NCI-H69 (cell line): ENCODE measurements around the gene COL16A1.
A peak's percentile ranks its signal among the peaks of the same experiment; 100 is the strongest.

Experiments
- DNase-seq: peaks from one replicate; lab custom pipeline; 2025; lab: John Stamatoyannopoulos, UW

Gene COL16A1

DNA sequence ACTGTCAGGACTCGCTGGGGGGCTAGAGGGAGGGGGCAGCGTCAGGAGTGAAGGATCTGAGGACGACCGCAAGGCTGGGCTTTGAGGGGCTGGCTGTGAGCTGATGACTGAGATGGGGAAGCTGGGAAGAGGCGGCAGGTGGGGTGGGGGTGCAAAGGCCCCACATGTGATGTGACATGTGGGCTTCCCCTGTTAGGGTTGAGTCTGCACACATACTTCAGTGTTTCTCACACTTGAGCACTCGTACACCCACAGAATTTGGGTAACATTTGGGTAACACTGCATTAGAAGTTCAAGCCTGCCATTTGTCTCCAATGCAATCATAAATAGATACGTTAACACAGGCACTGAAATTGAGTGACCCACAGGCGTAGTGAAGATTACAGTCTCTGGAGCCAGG is 16.2 kb downstream of the COL16A1 start:
- DNase-seq = no peak

DNA sequence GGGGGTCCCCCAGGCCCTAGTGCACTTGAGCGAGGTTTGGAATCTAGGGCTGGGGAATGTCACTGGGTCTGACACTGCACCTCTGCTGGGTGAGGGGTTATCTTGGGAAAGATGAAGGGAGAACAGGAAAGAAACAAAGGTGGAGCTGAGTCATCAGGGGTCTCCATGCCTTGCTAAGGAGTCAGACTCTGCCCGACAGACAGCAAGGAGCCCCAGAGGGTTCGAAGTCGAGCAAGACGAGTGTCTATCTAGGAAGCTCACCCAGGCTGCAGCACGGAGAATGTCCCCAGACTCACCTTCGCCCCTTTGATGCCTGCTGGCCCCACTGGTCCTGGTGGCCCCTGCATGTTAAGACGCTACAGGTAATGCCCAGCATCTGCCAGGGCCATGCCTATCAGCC is 18.0 kb downstream of the COL16A1 start:
- no peak for DNase-seq

DNA sequence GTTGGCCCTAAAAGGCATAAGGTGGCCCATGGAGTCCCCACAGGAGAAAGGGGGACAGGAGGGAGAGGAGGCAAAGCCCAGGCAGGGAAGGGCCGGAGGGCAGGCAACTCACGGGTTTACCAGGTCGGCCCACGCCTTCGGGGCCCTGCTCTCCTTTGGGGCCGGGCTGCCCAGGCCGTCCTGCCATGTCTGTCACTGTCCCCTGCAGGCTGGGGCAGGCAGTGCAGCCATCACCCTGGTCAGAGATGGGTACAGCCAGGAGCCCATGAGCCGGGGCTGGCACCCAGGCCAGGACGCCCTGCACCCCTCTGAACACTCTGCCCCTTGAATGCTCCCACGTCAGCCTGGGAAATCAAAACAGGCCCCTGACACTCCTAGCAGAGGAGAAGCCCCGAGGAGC is 19.8 kb downstream of the COL16A1 start:
- DNase-seq = no peak

DNA sequence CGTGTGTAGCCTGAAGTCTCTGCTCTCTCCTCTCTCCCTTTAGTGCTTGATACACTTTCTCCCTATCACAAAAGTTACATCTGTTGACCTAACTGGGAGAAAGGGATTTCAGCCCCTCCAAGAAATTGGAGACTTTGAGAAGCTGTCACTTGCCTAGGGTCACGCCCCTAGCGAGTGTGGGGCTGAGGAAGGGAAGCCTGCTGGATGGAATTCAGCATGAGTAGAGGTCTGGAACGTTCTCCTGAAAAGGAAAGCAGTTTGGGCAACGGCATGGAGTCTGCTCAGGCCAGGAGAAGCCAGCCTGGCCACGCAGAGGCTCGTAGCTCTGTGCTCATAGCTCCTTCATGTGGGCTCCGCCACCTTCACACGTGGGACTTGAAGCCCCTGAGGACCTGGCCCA is 22.4 kb downstream of the COL16A1 start:
- no peak for DNase-seq

DNA sequence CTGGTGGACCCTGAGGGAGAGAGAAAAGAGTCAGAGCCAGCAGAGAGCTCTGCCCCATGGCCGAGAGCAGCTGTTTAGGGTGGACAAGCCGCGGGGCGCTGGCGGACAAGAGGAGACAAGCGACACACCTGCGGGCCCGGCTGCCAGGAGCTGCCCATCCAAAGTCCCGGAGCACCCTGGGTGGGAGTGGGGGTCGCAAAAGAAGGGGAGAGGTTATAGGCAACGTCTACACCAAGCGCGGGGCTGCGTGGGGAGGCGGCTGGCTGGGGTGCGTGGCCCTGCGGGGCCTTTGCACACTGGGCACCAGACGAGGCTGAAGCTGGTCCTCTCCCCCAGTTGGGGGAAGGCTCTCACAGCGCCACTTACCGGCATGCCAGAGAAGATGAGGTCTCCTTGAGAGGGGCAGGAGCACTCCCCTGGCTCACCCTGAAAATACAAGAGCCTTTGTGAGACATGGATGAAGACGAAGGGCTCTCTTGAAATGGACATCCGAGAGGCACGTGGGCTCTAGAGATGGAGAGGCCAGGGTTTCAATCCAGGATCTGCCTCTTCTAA is 24.1 kb downstream of the COL16A1 start:
- DNase-seq = no peak

DNA sequence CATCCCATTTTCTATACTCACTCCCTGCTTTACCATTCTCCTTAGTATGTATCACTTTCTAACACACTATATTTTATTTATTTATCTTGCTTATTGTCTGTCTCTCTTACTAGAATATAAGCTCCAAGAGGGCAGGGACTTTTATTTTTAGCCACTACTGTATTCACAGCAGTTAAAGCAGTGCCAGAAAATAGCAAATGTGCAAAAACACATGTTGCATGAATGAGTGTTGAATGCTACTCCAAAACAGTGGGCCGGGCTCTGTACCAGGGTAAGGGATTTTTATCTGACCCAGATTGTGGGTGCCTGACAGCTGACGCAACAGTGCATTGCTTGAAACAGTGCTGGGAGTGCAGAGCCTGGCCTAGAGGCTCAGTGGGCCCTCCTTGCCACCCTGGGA is 24.7 kb downstream of the COL16A1 start:
- DNase-seq = no peak

DNA sequence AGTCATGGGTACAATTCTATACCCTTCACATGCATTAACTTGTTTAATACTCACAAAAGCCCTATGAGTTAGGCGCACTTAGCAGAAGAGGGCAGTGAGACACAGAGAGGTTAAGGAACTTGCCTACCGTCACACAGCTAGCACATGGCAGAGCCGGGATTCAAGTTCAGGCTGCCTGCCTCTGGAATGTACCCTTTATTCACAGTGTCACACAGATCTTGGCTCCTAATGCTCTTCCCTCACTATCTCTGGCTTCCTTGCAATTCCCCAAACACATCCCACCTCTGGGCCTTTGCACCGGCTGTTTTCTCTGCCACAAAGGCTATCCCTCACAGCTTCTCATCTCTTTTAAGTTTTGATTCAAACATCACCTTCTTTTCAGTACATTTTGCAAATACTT is 25.1 kb downstream of the COL16A1 start:
- DNase-seq = no peak

DNA sequence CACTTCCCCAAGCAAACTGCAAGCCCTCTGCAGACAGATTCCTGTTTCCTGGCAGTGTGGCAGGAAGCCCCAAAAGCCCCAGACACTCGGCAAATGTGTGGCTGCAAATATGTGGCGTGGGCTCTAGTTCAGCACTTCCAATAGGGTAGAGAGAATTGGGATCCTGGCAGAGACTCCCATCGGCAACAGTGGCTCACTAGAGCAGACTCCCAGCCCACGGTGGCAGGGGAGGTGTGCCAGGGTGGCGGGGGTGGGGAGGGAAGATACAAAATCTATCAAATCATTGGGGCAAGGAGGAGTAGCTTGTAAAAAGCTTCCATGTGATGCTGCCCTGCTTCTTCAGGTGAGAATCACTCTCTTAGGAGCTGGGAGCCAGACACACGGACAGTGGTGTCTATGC is 25.9 kb downstream of the COL16A1 start:
- DNase-seq = no peak

DNA sequence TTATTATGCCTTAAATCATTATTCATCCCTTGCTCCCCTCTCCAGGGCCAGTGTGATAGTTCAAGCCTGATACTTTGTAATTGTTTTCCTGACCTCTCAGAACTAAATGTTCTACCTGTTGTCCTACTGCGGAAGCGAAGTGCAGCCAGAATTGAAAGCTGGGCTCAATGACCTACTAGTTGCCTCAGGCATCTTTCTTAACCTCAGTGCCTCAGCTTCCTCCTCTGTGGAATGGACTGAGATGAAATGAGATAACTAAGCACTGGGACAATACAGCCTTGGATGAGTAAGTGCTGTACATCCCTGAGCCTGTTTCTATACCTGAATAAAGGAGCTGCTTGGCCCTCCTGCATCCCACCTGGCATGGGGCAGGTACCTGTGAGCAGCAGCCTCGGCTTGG is 26.4 kb downstream of the COL16A1 start:
- no peak for DNase-seq

DNA sequence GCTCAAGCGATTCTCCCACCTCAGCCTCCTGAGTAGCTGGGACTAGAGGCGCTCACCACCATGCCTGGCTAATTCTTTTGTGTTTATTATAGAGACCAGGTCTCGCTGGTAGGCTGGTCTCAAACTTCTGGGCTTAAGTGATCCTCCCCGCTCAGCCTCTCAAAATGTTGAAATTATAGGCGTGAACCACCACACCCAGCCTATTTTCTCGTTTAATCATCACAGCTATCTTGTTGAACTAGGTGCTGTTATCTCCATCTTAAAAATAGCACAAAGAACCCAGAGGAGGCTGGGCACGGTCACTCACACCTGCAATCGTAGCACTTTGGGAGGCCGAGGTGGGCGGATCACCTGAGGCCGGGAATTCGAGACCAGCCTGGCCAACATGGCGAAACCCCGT is 28.1 kb downstream of the COL16A1 start:
- no peak for DNase-seq

DNA sequence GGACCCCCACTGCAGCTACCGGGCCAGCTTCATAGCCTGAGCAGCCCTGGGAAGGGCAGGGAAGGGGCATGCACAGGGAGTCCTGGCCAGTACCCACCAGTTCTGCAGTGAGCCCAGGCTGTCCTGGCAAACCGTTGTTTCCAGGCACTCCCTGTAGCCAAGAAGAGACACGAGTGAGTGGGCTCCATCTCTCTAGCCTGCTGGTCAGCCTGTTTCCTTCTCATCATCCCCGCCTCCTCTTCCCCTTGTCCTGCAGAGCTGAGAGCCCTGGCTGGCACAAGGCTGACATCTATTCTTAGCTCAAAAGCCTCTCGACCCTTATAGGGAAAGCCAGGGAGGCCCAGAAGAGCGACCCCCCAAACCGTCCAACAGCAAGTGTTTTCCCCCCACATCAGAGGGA is 28.7 kb downstream of the COL16A1 start:
- no peak for DNase-seq

DNA sequence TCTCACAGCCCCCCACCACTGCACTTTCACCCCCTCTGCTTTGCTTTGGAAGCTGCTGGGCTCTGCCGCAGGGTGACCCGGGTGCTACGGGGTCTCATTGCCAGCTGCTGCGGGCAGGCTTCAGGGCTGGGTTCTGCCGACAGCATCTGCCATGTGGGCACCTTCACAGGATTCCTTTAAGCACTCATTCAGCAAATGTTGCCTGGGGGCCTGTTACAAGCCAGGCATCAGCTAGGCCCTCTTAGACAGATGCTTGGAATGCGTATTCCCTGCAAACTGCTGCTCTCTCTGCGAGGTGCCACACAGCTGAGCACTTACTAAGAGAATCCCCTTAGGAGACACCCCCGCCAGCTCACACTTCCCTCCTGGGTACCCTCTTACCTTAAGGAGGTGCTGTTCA is 29.2 kb downstream of the COL16A1 start:
- DNase-seq = peak; percentile 80

DNA sequence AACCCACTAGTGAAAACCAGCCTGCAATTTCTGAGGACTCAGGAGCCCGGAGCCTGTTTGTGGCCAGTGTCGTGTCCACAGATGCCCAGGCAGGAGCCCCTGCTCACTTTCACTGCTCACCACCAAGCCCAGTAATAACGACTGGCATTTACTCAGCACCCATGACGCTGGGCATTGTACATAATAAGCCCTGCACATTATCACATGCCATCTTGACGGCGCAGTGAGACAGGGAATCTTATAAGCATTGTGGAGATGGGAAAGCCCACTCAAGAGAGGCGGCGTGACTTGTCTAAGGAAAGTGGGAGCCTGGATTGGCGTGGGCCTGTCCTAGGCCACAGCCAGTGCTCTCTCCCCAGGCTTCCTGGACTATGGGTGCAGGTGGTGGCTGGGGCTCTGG is 30.4 kb downstream of the COL16A1 start:
- DNase-seq = no peak

DNA sequence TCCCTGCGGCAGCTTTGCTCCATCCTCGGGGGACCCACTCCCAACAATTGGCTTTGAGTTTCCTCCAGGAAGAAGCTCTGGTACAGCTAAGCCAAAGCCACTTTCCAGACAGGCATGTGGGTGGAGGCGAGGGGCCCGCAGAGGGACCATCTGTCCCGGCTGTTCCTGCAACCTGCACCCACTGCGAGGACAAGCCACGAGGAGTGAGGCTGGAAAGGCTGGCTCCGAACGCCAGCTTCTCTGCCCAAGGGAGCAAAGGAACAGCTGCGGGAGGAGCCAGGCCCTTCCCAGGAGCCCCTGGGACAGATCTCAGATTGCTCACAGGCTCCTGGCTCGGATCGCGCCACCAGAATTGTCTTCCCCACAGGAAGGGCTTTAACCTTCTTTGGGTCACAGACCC is 30.8 kb downstream of the COL16A1 start:
- DNase-seq = no peak

DNA sequence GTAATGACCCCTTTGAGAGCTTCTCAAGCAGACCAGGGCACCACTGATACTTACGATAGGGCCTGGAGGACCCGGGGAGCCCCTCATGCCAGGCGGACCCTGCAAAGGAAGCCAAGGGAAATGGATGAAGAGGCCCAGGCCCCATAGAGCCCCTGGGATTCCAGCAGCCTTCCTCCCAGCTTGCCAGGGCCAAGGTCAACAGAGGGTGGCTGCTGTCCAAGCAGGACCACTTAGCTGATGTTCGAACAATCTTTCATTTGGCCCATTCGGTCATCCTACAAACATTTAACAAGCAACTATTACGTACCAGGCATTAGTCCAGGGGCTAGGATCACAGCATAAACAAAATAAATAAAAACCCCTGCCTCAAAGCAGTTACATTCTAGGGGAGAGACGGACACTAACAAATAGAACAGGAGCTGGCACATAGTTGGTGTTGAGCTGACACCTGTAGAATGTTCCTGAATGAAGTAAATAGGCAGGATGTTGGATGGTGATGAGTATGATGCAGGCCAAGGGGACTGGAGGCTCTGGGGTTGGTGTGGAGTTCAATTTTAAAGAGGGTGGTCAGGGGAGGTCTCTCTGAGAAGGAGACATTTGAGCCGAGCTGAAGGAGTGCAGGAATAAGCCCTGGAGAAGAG is 32.1 kb downstream of the COL16A1 start:
- DNase-seq = no peak

DNA sequence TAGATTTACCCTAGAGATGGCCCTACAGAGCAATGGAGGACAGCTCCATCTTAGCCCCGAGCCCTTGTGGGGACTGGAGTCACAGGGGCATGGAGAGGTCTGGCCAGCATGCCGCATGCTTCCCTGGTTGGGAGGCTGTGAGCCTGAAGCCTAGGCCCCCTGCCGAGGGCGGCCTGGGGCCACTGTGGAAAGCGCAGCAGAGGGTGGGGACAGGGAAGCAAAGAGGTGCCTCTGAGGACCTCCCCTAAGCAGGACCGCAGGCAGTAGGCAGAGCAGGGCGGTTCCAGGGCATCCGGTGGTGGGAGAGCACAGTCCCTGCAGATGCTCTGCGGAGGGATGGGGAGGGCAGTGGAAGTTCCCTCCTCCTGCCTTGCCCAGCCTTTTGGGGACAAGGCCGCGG is 32.7 kb downstream of the COL16A1 start:
- no peak for DNase-seq

DNA sequence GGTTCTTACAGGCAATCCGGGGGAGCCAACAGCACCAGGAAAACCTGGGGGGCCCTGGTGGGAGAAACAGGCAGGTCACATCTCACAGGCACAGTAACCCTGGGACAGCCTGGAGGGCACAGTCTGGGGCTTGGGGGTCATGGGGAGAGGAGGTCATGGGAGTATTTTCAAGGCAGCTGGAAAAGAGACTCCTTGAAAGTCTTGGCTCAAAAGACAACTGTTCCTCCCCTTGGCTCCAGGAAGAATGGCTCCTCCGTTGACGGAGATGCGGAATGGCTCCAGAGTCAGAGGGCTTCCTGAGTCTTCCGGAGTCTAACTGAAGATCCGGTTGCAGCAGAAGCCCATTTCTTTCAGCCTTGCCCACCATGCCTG is 33.2 kb downstream of the COL16A1 start:
- DNase-seq = peak; percentile 7

DNA sequence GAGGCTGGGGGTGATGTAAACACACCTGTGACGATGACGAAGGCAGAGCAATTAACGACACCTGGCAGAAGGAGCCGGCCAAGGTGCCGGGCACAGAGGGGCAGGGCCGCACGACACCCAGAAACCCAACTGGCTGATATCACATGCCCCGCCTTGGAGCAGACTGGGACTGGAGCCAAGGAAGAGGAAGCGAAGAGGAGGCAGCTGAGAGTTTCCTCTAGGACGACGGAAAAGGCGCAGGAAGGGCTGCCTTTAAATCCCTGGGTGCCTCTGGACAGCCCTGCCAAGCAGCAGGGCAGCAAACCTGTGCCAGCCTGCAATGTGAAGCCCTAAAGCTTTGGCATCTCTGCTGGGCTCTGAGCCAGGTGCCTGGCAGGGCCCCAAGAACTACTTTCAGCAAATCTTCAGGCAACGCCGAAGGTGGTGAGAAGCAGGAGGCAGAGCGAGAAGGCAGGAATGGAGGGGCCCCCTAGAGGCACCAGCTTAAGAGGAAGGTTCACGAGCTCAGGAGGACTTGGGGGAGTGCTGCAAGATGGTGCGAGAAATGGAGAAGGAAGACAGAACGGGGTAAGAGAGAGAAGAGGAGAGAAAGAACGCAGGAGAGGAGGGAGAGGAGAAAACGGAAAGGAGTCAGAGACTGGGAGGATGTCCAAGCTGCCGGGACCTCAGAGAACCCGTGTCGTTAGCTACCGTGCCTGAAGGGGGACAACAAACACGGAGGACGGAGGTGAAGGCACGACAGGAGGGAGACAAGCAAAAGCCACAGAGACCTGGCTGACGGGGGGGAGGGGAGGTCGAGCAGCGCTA is 33.8 kb downstream of the COL16A1 start:
- peak; percentile 97 for DNase-seq

DNA sequence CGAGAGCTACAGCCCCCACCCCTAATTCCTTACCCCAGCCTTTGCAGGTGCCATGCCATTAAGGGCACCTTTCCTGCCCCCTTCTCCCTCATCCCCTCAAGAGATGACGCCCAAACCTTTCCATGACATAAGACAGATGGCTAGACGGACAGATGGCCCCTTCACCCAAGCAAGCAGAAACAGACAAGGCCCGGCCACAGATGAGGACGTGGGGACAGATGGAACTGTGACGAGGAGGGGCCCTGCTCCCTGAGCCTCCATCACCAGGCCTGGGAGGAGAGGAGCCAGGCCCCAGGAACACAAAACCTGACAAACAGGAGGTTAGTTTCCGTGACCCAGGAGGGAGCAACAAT is 34.4 kb downstream of the COL16A1 start:
- DNase-seq = no peak

DNA sequence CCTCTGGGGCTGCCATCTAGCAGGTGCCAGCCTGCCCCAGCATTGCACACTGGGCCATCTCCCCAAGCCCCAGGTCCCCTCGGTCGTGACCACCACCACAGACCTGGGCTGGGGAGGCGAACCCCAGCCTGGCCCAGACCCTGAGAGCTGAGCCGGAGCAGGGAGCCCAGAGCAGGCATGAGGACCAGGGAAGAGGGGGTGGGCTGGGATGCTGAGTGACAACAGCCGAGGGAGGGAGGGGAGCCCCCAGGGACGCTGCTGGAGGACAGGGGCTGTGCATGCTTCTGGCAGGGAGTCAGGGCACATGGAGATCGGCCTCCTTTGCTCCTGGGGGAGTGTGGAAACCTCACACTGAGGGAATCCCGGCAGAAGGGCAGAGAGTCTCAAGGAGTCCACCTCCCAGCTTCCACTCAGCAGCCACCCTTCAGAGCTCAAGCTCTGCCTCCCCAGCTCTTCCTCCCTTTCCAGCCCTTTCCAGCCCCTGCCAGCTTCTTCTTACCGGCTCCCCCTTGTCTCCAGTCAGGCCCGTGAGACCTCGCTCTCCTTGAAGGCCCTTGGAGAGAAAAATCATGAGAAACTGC is 35.4 kb downstream of the COL16A1 start:
- DNase-seq = peak; percentile 13

DNA sequence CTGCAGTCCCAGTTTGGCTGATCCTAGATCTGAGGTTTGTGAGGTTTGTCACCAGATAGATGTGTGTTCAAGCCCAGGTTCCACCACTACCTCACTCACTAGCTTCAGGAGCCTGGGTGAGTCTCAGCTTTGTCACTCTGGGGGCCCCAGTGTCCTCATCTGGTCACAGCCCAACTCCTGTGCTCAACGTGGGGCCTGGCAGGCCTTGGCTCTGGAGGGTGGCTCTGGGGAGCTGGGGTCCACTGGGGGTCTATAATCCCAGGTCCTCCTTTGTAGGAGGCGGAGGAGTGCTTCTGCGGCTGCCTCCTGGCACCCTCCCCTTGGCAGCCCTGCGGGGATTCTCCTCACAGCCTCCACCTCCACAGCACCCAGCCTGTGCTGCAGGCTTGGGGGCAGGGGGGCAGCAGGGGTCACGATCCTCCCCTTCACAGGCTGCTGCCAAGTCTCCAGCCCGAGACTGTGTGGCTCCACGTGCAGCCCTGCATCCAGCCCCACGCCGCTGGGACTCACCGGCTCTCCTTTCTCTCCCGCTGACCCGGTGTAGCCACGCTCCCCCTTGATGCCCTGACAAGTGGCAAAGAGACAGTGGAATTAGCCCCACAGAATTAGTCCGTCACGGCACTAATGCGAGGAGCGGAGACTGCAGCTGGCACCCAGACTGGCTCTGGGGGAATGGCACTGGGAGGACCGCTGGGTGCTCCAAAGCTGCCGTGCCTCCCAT is 36.6 kb downstream of the COL16A1 start:
- DNase-seq = peak; percentile 30

DNA sequence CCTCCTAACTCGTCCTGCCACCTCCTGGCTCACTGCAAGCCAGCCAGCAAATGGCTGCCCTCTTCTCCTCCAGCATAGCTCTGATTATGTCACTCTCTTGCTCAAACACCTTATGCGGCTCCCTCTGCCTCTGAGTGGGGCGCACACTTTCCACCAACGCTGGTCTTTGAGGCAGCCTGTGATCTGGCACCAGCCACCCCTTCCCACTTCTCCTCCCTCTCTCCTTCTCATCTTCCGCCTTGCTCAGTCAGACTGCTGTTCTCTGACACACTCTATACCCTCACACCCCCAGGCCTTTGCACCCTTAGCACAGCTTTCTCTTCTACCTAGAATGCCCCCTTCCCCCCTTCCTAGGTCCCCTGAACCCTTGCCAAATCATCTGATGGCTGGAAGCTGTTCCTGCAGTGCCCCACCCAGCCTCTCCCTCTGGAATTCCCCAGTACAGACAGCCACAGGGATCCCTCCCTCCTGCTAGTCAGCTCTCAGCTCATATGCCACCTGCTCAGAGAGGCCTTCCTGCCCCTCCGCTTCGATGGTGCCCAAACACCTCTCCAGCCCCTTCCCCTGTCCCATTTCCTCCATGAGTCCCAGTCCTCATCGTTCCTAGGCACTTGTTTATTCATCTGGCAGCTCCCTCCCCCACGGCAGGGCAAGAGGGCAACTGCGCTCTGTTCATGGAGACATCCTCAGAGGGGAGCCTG is 37.4 kb downstream of the COL16A1 start:
- DNase-seq = peak; percentile 91
